GM23248 (cell line): ENCODE results near the gene TMEM117.

Source experiments
- EZH2 ChIP-seq: fragments of 200-600 bp; sonication (generic); IDR thresholded peaks from 2 replicates; pipeline ENCODE4 v1.6.1; 2018; ENCODE audit warnings: antibody characterized with exemption, mild to moderate bottlenecking; ENCODE audit not compliant: insufficient read depth, poor library complexity, severe bottlenecking
- EZH2phosphoT487 ChIP-seq: fragments of 200-600 bp; sonication (generic); IDR thresholded peaks from 2 replicates; pipeline ENCODE4 v1.6.1; 2018; ENCODE audit warnings: antibody characterized with exemption, moderate library complexity, mild to moderate bottlenecking, low read depth; ENCODE audit not compliant: insufficient read depth

DNA sequence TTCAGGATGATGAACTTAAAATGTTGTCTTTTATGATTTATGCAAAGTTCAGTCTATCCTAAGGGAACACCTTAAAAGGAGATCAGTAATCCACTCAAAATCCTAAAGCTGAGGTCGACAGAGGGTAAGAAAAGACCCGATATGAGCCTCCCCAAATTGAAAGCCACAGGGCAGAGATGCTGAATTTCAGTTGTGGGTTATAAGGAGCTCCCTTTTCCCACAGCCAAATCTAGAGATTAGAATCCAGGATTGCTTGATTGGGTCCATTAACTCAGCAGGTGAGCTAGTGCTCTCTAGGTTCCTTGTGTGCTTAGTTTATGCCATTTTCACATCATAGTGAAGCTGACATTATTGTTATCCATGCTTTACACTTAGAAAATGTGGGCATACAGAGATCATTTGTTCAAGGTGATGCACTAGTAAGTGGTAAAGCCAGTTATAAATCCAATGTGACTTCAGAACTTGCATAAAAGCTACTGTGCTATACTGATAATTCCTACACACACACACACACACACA is 417.5 kb downstream of the TMEM117 start:
- TF ChIP-seq EZH2phosphoT487 (no peak), EZH2 (no peak)
